Liver (tissue), 9 donors: ENCODE data around the gene ARCN1. TPM values are rescaled to one million over a fixed set of nuclear protein-coding genes. Genes with fewer than 3 reads are reported as not detected.
A peak's percentile ranks its signal among the peaks of the same experiment; 100 is the strongest.

Experiments
- DNase-seq: peaks from one replicate; pipeline ENCODE4 v3.0.0-alpha.2; 2017; ENCODE audit warnings: low spot score
- H3K27ac ChIP-seq, 2 donors: one replicate each; pipeline ENCODE4 v1.7.0; 2013; ENCODE audit warnings: inconsistent platforms in 2 of 2, low read length in 2 of 2, control low read depth in 1 of 2, low read depth in 1 of 2, mild to moderate bottlenecking in 1 of 2
- H3K27me3 ChIP-seq, 4 donors: one replicate each; pipeline versions ENCODE4 v1.6.1 to v1.7.0; 2013; ENCODE audit warnings: low read length in 3 of 4, inconsistent platforms in 1 of 4, mild to moderate bottlenecking in 1 of 4, moderate library complexity in 1 of 4; ENCODE audit not compliant: control insufficient read depth in 4 of 4, insufficient read depth in 4 of 4
- H3K36me3 ChIP-seq, 4 donors: one replicate each; pipeline versions ENCODE4 v1.6.1 to v1.7.0; 2013; ENCODE audit warnings: low read length in 3 of 4, mild to moderate bottlenecking in 3 of 4, low read depth in 1 of 4, moderate library complexity in 1 of 4; ENCODE audit not compliant: control insufficient read depth in 4 of 4, insufficient read depth in 3 of 4
- H3K4me1 ChIP-seq, 4 donors: one replicate each; pipeline versions ENCODE4 v1.6.1 to v1.7.0; 2013; ENCODE audit warnings: low read length in 3 of 4, mild to moderate bottlenecking in 3 of 4, moderate library complexity in 1 of 4; ENCODE audit not compliant: control insufficient read depth in 4 of 4, insufficient read depth in 4 of 4
- H3K4me3 ChIP-seq, 3 donors: one replicate each; pipeline versions ENCODE4 v1.6.1 to v1.7.0; 2013; ENCODE audit warnings: low read length in 3 of 3, control low read depth in 1 of 3, low read depth in 1 of 3, mild to moderate bottlenecking in 1 of 3
- H3K9ac ChIP-seq, 2 donors: one replicate each; pipeline ENCODE4 v1.7.0; 2013; ENCODE audit warnings: low read length in 2 of 2, mild to moderate bottlenecking in 2 of 2, moderate library complexity in 2 of 2, control low read depth in 1 of 2, low read depth in 1 of 2
- H3K9me3 ChIP-seq, 4 donors: one replicate each; pipeline versions ENCODE4 v1.6.1 to v1.7.0; 2013; ENCODE audit warnings: low read length in 3 of 4; ENCODE audit not compliant: control insufficient read depth in 4 of 4
- EGR1 ChIP-seq, 2 donors: IDR thresholded peaks; 2 replicates each; pipeline ENCODE4 v1.6.1; 2016 to 2018; ENCODE audit warnings: antibody characterized with exemption in 2 of 2, low read depth in 2 of 2
- FOXA1 ChIP-seq: IDR thresholded peaks from 2 replicates; pipeline ENCODE4 v1.6.1; 2016; ENCODE audit warnings: antibody characterized with exemption
- FOXA2 ChIP-seq: IDR thresholded peaks from 2 replicates; pipeline ENCODE4 v1.6.1; 2016; ENCODE audit warnings: antibody characterized with exemption
- GABPA ChIP-seq, 2 donors: IDR thresholded peaks in 1 of 2; conservative IDR thresholded peaks in 1 of 2; 2 replicates each; pipeline ENCODE4 v1.6.1; 2016; ENCODE audit warnings: antibody characterized with exemption in 2 of 2, mild to moderate bottlenecking in 1 of 2, moderate library complexity in 1 of 2
- HNF4A ChIP-seq, 2 donors: conservative IDR thresholded peaks; 2 replicates each; pipeline ENCODE4 v1.6.1; 2016; ENCODE audit warnings: antibody characterized with exemption in 2 of 2, mild to moderate bottlenecking in 2 of 2
- HNF4G ChIP-seq: IDR thresholded peaks from 2 replicates; pipeline ENCODE4 v1.6.1; 2016; ENCODE audit warnings: antibody characterized with exemption
- JUND ChIP-seq, 2 donors: IDR thresholded peaks; 2 replicates each; pipeline ENCODE4 v1.6.1; 2016; ENCODE audit warnings: antibody characterized with exemption in 2 of 2
- NR2F2 ChIP-seq: IDR thresholded peaks from 2 replicates; pipeline ENCODE4 v1.6.1; 2016; ENCODE audit warnings: antibody characterized with exemption
- RAD21 ChIP-seq, 2 donors: IDR thresholded peaks; 2 replicates each; pipeline ENCODE4 v1.6.1; 2016; ENCODE audit warnings: antibody characterized with exemption in 2 of 2, mild to moderate bottlenecking in 2 of 2
- RXRA ChIP-seq, 2 donors: IDR thresholded peaks; 2 replicates each; pipeline ENCODE4 v1.6.1; 2017 to 2018; ENCODE audit warnings: antibody characterized with exemption in 2 of 2, mild to moderate bottlenecking in 1 of 2
- SP1 ChIP-seq: IDR thresholded peaks from 2 replicates; pipeline ENCODE4 v1.6.1; 2018; ENCODE audit warnings: antibody characterized with exemption, mild to moderate bottlenecking
- TAF1 ChIP-seq: conservative IDR thresholded peaks from 2 replicates; pipeline ENCODE4 v1.6.1; 2016; ENCODE audit warnings: antibody characterized with exemption, mild to moderate bottlenecking
- YY1 ChIP-seq: IDR thresholded peaks from 2 replicates; pipeline ENCODE4 v1.6.1; 2016; ENCODE audit warnings: antibody characterized with exemption, mild to moderate bottlenecking
- WGBS: extraction: QIAGEN DNeasy Blood & Tissue Kit; methylation state at CpG from one replicate; pipeline ENCODE4 v1.1.7; 2013; 5-methylcytosine and 5-hydroxymethylcytosine counted together
- polyA plus RNA-seq, 2 donors: library from polyadenylated mRNA; stranded (reverse) in 1 of 2; unstranded in 1 of 2; fragments of 200-250 nt in 1 of 2; fragments of >200 nt in 1 of 2; fragmentation: Nextera tagmentation in 1 of 2; extraction: Ambion mirVana in 1 of 2; gene quantifications; one replicate each; pipeline versions ENCODE4 v1.2.1 to v1.2.3, GENCODE V29; 2013 to 2015
- total RNA-seq, 2 donors: library from RNA; depleted of rRNA; stranded (reverse); fragments of >200 nt; gene quantifications; one replicate each; pipeline ENCODE4 v1.2.3, GENCODE V29; 2014
- TF ChIP-seq, protein P1 (sequence below): IDR thresholded peaks from 2 replicates; pipeline ENCODE4 v1.6.1; 2016; ENCODE audit warnings: antibody characterized with exemption, mild to moderate bottlenecking
- TF ChIP-seq, protein P2 (sequence below): IDR thresholded peaks from 2 replicates; pipeline ENCODE4 v1.6.1; 2016; ENCODE audit warnings: antibody characterized with exemption
- TF ChIP-seq, protein P3 (sequence below): IDR thresholded peaks from 2 replicates; pipeline ENCODE4 v1.6.1; 2016; ENCODE audit warnings: antibody characterized with exemption
- TF ChIP-seq, protein P4 (sequence below): fragments of 150-350 bp; IDR thresholded peaks from 2 replicates; pipeline ENCODE4 v1.5.1; 2017; ENCODE audit warnings: improper control_type of control experiment, low read depth, low read length; ENCODE audit not compliant: missing input control
- TF ChIP-seq, protein P5 (sequence below): IDR thresholded peaks from 2 replicates; pipeline ENCODE4 v1.6.1; 2016; ENCODE audit warnings: antibody characterized with exemption
- donor health status: healthy.
- donor health status: healthy.
- donor health status: healthy.
- donor health status: healthy.
- donor health status: healthy.

Gene ARCN1
- total and polyA plus RNA-seq, 4 donors = 36.7 to 95.4 (median 51.8) TPM

DNA sequence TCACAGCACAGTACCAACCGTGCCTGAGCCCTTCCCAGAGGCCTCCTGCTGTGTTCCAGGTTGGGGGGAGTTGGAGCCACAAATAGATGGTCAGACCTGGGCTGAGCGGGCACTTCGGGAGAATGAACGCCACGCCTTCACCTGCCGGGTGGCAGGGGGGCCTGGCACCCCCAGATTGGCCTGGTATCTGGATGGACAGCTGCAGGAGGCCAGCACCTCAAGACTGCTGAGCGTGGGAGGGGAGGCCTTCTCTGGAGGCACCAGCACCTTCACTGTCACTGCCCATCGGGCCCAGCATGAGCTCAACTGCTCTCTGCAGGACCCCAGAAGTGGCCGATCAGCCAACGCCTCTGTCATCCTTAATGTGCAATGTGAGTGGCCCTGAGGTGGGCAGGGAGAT lies 40.1 kb upstream of the ARCN1 start:
- Histone ChIP-seq H3K9ac (no peak overlapping the region), H3K36me3 (peaks cover 0 to 4% (median 0%) of the 10 kb centered on the region in 4 donors), H3K27ac (peak overlapping the region; percentile 63 to 68), H3K4me1 (peaks cover 14 to 68% (median 49%) of the 10 kb centered on the region in 4 donors), H3K27me3 (no peaks in the 10 kb centered on the region), H3K9me3 (no peaks in the 10 kb centered on the region), H3K4me3 (no peak overlapping the region)
- TF ChIP-seq FOXA2 (no peak), RXRA (IDR thresholded peaks at IDR 0.05) (no peak), YY1 (no peak), NR2F2 (no peak), FOXA1 (no peak), HNF4G (no peak)
- TF ChIP-seq, protein P1, sequence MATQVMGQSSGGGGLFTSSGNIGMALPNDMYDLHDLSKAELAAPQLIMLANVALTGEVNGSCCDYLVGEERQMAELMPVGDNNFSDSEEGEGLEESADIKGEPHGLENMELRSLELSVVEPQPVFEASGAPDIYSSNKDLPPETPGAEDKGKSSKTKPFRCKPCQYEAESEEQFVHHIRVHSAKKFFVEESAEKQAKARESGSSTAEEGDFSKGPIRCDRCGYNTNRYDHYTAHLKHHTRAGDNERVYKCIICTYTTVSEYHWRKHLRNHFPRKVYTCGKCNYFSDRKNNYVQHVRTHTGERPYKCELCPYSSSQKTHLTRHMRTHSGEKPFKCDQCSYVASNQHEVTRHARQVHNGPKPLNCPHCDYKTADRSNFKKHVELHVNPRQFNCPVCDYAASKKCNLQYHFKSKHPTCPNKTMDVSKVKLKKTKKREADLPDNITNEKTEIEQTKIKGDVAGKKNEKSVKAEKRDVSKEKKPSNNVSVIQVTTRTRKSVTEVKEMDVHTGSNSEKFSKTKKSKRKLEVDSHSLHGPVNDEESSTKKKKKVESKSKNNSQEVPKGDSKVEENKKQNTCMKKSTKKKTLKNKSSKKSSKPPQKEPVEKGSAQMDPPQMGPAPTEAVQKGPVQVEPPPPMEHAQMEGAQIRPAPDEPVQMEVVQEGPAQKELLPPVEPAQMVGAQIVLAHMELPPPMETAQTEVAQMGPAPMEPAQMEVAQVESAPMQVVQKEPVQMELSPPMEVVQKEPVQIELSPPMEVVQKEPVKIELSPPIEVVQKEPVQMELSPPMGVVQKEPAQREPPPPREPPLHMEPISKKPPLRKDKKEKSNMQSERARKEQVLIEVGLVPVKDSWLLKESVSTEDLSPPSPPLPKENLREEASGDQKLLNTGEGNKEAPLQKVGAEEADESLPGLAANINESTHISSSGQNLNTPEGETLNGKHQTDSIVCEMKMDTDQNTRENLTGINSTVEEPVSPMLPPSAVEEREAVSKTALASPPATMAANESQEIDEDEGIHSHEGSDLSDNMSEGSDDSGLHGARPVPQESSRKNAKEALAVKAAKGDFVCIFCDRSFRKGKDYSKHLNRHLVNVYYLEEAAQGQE = no peak
- WGBS = 85% methylated on average over 10 of the region's 10 CpGs
- DNase-seq = no peak

DNA sequence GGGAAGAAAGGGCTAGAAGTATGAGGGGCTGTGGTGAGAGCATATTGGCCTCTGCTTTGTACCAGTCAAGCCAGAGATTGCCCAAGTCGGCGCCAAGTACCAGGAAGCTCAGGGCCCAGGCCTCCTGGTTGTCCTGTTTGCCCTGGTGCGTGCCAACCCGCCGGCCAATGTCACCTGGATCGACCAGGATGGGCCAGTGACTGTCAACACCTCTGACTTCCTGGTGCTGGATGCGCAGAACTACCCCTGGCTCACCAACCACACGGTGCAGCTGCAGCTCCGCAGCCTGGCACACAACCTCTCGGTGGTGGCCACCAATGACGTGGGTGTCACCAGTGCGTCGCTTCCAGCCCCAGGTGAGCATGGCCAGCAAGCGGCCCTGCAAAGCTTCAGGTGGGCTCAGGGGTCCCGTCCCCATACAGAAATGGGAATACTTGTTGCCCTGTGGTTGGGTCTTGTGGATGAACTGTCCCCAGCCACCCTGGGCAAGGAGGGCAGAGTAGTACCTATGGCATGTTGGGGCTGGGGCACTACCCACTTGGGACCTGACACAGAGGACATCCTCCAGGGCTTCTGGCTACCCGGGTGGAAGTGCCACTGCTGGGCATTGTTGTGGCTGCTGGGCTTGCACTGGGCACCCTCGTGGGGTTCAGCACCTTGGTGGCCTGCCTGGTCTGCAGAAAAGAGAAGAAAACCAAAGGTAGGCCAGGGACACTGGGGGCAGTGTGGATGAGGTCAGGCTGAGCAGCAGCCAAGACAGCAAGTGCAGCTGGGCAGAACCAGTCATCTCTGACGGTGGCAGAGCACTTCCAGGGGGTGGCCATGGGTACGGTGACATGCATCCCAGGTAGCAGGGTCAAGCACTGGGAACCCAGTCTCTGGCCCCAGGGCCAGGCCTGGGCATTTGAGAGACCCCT lies 39.1 kb upstream of the ARCN1 start:
- DNase-seq = no peak
- Histone ChIP-seq H3K27ac (peak overlapping the region; percentile 63 to 68), H3K9ac (no peak overlapping the region), H3K4me1 (peaks cover 14 to 66% (median 48%) of the 10 kb centered on the region in 4 donors), H3K27me3 (no peaks in the 10 kb centered on the region), H3K36me3 (peaks cover 0 to 4% (median 0%) of the 10 kb centered on the region in 4 donors), H3K9me3 (no peaks in the 10 kb centered on the region), H3K4me3 (no peak overlapping the region)
- peak; percentile 51 for TF ChIP-seq FOXA2
- TF ChIP-seq RAD21 (IDR thresholded peaks at IDR 0.05) = no peak
- TF ChIP-seq YY1 = no peak
- TF ChIP-seq JUND (IDR thresholded peaks at IDR 0.05) = no peak
- TF ChIP-seq, protein P1 = no peak
- TF ChIP-seq, protein P2, sequence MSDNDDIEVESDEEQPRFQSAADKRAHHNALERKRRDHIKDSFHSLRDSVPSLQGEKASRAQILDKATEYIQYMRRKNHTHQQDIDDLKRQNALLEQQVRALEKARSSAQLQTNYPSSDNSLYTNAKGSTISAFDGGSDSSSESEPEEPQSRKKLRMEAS = no peak
- no peak for TF ChIP-seq GABPA (IDR thresholded peaks at IDR 0.05 in 1 of 2, conservative IDR thresholded peaks at IDR 0.05 in 1 of 2)
- no peak for TF ChIP-seq FOXA1
- no peak for TF ChIP-seq SP1
- TF ChIP-seq RXRA (IDR thresholded peaks at IDR 0.05) = peak; percentile 36 to 64
- no peak for TF ChIP-seq EGR1 (IDR thresholded peaks at IDR 0.05; ENCODE audit: low read depth in 2 of 2)
- TF ChIP-seq HNF4G = no peak
- TF ChIP-seq, protein P3, sequence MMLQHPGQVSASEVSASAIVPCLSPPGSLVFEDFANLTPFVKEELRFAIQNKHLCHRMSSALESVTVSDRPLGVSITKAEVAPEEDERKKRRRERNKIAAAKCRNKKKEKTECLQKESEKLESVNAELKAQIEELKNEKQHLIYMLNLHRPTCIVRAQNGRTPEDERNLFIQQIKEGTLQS = no peak
- TF ChIP-seq, protein P4, sequence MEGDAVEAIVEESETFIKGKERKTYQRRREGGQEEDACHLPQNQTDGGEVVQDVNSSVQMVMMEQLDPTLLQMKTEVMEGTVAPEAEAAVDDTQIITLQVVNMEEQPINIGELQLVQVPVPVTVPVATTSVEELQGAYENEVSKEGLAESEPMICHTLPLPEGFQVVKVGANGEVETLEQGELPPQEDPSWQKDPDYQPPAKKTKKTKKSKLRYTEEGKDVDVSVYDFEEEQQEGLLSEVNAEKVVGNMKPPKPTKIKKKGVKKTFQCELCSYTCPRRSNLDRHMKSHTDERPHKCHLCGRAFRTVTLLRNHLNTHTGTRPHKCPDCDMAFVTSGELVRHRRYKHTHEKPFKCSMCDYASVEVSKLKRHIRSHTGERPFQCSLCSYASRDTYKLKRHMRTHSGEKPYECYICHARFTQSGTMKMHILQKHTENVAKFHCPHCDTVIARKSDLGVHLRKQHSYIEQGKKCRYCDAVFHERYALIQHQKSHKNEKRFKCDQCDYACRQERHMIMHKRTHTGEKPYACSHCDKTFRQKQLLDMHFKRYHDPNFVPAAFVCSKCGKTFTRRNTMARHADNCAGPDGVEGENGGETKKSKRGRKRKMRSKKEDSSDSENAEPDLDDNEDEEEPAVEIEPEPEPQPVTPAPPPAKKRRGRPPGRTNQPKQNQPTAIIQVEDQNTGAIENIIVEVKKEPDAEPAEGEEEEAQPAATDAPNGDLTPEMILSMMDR = no peak
- TF ChIP-seq TAF1 = no peak
- TF ChIP-seq NR2F2 = no peak
- TF ChIP-seq, protein P5, sequence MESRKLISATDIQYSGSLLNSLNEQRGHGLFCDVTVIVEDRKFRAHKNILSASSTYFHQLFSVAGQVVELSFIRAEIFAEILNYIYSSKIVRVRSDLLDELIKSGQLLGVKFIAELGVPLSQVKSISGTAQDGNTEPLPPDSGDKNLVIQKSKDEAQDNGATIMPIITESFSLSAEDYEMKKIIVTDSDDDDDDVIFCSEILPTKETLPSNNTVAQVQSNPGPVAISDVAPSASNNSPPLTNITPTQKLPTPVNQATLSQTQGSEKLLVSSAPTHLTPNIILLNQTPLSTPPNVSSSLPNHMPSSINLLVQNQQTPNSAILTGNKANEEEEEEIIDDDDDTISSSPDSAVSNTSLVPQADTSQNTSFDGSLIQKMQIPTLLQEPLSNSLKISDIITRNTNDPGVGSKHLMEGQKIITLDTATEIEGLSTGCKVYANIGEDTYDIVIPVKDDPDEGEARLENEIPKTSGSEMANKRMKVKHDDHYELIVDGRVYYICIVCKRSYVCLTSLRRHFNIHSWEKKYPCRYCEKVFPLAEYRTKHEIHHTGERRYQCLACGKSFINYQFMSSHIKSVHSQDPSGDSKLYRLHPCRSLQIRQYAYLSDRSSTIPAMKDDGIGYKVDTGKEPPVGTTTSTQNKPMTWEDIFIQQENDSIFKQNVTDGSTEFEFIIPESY = no peak
- TF ChIP-seq HNF4A (conservative IDR thresholded peaks at IDR 0.05) = peak in 1 of 2 donors; percentile 64
- WGBS = 49% methylated on average over 19 of the region's 19 CpGs
